Spleen (tissue), 7 donors: ENCODE measurements around the gene SETBP1.

ENCODE experiments used
- CTCF ChIP-seq, 11 experiments: fragments of 200-600 bp in 7 of 11; fragments of 450-650 bp in 4 of 11; sonication (generic) in 4 of 11; IDR thresholded peaks in 8 of 11; conservative IDR thresholded peaks in 3 of 11; 1 replicate in 7 of 11; 2 replicates in 4 of 11; pipeline versions ENCODE4 v1.4.0 to v1.8.0; 2016 to 2021; ENCODE audit warnings: antibody characterized with exemption in 11 of 11, inconsistent platforms in 4 of 11, mild to moderate bottlenecking in 1 of 11
- POLR2A ChIP-seq, 3 donors: fragments of 450-650 bp; IDR thresholded peaks; one replicate each; pipeline ENCODE4 v1.5.1; 2017; ENCODE audit warnings: antibody characterized with exemption in 3 of 3, mild to moderate bottlenecking in 1 of 3
- POLR2AphosphoS5 ChIP-seq, 3 donors: sonication (generic); formaldehyde crosslinking; IDR thresholded peaks; one replicate each; pipeline ENCODE4 v1.5.1; 2017; ENCODE audit warnings: antibody characterized with exemption in 3 of 3
- donor health status: DM: no; HTN: no; CAD: no; lungs with moderate emphysema.
- donor health status: DM: no; HTN: no; CAD: no.
- donor health status: DM: no; HTN: no; CAD: no.

GRCh38 chr18:44729631-44730101 is 49.0 kb downstream of the SETBP1 start:
- TF ChIP-seq CTCF (IDR thresholded peaks at IDR 0.05 in 8 of 11, conservative IDR thresholded peaks at IDR 0.05 in 3 of 11) (no peak), POLR2AphosphoS5 (IDR thresholded peaks at IDR 0.05) (peak in 1 of 3 donors; percentile 10), POLR2A (IDR thresholded peaks at IDR 0.05) (no peak)
